ENCODE results near the gene NLRP3.

GRCh38 chr1:247376659-247377058, 39.3 kb upstream of the NLRP3 start:
- TF ChIP-seq, protein P1, sequence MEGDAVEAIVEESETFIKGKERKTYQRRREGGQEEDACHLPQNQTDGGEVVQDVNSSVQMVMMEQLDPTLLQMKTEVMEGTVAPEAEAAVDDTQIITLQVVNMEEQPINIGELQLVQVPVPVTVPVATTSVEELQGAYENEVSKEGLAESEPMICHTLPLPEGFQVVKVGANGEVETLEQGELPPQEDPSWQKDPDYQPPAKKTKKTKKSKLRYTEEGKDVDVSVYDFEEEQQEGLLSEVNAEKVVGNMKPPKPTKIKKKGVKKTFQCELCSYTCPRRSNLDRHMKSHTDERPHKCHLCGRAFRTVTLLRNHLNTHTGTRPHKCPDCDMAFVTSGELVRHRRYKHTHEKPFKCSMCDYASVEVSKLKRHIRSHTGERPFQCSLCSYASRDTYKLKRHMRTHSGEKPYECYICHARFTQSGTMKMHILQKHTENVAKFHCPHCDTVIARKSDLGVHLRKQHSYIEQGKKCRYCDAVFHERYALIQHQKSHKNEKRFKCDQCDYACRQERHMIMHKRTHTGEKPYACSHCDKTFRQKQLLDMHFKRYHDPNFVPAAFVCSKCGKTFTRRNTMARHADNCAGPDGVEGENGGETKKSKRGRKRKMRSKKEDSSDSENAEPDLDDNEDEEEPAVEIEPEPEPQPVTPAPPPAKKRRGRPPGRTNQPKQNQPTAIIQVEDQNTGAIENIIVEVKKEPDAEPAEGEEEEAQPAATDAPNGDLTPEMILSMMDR (IDR thresholded peaks at IDR 0.05; ENCODE audit: poor library complexity): no peak
- TF ChIP-seq EZH2 (IDR thresholded peaks at IDR 0.05; ENCODE audit: borderline replicate concordance) (no peak), EZH2phosphoT487 (IDR thresholded peaks at IDR 0.05; ENCODE audit: low read depth, severe bottlenecking, unreplicated experiment) (no peak)
